ENCODE results near the gene ARMC9.

- TF ChIP-seq CTCF (IDR thresholded peaks at IDR 0.05) (no peak), POLR2A (IDR thresholded peaks at IDR 0.05) (no peak)
Measured at GRCh38 chr2:231396058-231396821, 197.8 kb downstream of the ARMC9 start.

Measured in lower leg skin (tissue), 3 donors.